Stimulated activated CD8-positive, alpha-beta memory T cell treated with anti-CD3 and anti-CD28 coated beads, Interleukin-12 subunit alpha, Interleukin-12 subunit beta, amount 100 ng/mL, for 4 hours (primary cell): ENCODE data around the gene GALP.
"Not testable (repeated sequence)": the region's sequence is repeated elsewhere in the genome, so short reads cannot be mapped to it uniquely, and the experiment has no call there.

Experiments used
- DNase-seq: peaks from one replicate; pipeline ENCODE4 v3.0.0-alpha.2; 2020; ENCODE audit warnings: low read depth

GALP gene

DNA sequence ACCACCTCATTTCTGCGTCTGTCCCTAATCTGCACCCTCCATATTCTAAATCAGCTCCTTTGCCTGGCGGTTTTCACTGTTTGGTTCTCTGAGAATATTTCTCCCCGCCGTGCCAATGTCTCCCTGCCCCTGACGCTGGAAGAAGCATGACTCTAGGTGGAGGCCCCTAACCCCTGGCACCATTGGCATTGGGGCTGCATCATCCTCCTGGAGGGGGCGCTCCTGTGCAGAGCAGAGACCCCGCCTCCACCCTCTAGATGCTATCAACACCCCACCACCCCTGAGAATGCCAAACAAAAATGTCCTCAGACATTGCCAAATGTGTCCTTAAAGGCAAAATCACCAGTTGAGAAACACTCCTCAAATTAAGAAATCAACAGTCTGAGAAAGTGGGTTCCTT lies 15.3 kb downstream of the GALP start:
- no peak for DNase-seq

- DNase-seq = no peak
Observed at GRCh38 chr19:56191711-56192110, 15.9 kb downstream of the GALP start.

DNA sequence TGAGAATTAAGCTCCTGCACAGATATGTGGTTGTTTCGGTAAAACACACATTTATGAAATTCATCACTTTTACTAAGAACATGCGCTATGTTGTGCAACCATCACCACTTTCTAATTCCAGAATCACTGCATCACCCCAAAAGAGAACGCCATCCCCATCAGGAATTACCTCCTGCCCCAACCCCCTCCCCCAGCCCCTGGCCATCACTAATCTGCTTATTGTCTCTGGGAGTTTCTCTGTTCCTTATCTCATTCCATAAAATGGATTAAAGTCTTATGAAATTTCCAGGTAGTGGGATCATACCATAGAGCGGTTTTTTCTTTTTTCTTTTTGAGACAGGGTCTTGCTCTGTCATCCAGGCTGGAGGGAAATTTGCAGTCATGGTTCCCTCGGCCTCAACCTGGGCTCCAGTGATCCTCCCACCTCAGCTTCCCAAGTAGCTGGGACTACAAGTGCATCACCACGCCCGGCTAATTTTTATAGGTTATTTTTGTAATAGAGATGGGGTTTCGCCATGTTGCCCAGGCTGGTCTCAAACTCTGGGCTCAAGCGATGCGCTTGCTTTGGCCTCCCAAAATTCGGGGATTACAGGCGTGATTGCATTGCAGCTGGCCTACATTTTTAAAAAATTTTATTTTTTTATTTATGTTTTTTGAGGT lies 18.3 kb downstream of the GALP start:
- no peak for DNase-seq

- DNase-seq = not testable (repeated sequence)
Observed at GRCh38 chr19:56197646-56198045, 21.8 kb downstream of the GALP start, which contains the start of gene ZSCAN5B. TSS of gene ZSCAN5B (minus strand) at chr19:56197783. CDS start at chr19:56193052, 4,731 bp downstream.

DNA sequence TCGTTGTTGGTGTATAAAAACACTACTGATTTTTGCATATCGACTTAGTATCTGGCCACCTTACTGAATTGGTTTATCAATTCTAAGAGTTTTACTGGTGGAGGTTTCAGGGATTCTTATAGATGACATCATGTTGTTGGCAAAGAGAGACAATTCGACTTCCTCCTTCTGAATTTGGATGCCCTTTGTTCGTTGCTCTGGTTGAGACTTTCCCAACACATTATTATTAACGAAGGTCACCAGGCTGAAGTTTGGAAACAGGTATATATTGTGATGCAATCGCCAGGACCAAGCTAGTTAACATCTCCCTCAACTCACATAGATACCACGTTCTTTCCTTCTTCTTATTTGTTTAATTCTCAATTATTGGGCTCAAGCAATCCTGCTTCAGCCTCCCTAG lies 23.9 kb downstream of the GALP start:
- DNase-seq = no peak

DNA sequence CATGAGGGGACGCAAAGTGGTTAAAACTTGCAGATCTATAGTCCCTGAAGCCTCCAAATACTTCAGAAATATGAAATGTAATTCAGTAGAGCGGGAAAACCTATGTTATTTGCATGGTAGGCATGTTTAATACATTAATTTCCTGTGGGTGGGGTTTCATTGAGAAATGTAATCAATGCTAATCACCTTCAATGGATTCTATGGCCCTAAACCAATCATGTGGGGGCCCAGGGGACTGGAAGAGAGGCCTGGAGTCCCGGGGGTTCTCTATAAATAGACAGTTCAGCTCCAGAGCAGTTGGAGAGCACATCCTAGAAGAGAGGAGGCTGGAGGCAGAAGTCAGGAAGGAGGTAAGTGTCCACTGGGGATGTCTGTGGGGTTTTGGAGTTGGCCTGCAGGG lies 26.2 kb downstream of the GALP start, which contains the start of gene ZSCAN5C:
Gene ZSCAN5C (plus strand): TSS at position 301 of the 400 bp plus-strand sequence. CDS start 3,641 bp downstream, outside the sequence.
- DNase-seq = no peak

DNA sequence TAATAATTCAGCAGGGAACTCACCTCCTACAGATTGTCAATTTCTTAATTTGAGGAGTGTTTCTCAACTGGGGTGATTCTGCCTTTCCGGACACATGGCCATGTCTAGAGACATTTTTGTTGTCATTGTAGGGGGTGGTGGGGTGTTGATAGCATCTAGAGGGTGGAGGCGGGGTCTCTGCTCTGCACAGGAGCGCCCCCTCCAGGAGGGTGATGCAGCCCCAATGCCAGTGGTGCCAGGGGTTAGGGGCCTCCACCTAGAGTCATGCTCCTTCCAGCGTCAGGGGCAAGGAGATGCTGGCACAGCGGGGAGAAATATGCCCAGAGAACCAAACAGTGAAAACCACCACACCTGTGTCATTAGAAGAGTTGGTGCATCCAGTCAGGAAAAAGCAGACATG lies 31.8 kb downstream of the GALP start:
- not testable (repeated sequence) for DNase-seq

- DNase-seq = no peak
Observed at GRCh38 chr19:56209091-56209490, 33.3 kb downstream of the GALP start.

GRCh38 chr19:56210036-56210435 lies 34.2 kb downstream of the GALP start:
- not testable (repeated sequence) for DNase-seq

DNA sequence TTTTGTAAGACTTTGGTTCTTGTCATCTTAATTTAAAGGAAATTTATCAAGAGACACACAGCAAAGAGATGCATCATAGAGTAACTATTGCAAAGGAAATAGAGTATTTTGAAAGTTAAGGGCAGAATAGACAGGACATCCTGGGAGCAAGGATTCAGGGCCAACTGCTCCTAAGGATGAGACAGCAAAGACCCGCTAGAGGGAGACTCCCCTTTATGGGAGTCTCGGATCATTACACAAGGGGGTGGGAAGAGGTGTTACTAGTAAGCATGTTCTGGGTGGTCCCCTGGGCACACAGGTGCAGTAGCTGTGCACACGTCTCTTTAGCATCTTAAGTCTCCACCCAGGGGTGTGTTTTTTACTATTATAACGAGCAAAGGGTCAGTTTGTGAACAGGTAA lies 35.9 kb downstream of the GALP start:
- DNase-seq = no peak

DNA sequence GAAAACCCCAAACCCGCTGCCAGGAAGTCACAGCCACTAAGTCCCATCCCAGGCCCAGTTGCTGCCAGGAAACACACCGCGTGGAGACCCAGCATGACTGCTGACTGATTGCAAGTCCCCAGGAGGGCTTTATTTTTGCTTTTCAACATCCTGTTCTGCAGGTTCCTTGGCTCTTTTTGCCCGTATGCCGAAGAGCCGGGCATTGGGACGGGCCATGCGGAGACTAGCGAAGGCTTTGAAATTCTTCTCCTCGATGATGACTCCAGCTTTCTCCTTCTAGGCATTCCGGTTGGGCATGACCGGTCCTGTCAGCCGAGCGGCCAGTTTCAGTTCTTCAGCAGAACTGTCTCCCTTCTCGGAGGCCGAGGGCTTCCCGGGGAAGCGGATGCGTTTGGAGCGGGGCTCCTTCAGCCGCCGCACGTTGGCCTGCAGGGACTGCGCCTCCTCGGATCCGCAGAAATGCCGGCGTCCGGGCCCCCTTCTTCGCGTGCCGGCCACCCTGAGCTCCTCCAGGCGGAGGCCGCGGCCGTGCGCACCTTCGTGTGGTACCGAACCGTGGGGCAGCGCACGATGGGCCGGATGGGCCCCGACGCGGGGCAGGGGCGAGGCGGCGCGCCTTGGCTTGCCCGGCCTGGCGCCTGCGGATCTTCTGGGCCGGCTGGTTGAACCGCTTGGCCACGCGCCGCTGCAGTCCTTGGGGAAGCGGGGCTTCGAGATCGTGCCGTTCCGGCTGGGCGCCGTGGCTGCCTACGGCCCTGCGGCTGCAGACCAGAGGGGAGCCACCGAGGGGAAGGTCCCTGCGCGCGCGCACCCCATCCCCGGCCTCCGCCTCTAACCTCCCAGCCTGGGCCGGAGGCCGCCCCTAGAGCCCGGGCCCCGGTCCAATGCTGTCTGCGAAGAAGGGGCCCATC lies 41.5 kb downstream of the GALP start:
- no peak for DNase-seq

DNA sequence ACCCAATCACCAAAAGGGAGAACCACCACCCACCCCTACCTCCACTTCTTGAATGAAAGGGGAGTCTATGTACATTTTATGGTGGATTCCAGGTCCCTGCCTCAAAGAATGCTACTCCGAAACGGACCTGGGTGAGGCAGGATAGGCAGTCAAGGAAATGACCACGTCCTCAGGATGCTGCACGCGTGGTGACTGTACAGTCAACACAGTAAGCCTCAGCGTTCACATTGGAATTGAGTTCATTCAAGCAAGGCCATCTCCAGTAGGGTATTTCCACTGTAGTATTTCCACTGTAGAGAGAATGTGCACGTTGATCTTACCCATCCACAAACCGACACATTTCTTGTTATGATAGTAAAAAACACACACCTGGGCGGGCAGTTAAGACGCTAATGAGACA lies 43.2 kb downstream of the GALP start:
- no peak for DNase-seq

- not testable (repeated sequence) for DNase-seq
Observed at GRCh38 chr19:56221442-56221841, 45.6 kb downstream of the GALP start.

- no peak for DNase-seq
Observed at GRCh38 chr19:56221851-56222250, 46.0 kb downstream of the GALP start.

DNA sequence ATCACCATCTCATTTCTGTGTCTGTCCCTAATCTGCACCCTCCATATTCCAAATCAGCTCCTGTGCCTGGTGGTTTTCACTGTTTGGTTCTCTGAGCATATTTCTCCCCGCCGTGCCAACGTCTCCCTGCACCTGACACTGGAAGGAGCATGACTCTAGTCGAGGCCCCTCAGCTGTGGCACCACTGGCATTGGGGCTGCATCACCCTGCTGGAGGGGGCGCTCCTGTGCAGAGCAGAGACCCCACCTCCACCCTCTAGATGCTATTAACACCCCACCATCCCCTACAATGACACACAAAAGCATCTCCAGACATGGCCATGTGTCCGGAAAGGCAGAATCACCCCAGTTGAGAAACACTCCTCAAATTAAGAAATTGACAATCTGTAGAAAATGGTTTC lies 47.1 kb downstream of the GALP start:
- DNase-seq = no peak

DNA sequence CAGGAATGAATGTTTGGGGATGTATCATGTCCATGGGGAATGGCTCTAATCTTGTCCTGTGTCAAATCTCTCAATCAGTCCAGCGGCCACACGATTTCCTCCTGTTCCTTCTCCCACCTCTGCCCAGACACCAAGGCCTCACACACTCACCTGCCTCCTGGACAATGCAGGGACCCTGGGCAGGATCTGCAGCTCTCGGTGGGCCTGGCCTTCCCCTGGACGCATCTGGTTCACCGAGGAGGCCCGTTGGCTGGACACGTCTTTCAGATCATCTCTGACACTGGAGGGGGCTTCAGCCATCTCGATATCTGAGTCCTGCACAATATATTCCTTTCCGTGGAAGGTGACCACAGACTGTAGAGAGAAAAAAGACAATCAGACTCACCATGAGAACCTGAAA lies 47.7 kb downstream of the GALP start:
- DNase-seq = no peak
